AG04449 (cell line): ENCODE results near the gene MIF.
A peak's percentile ranks its signal among the peaks of the same experiment; 100 is the strongest.

Experiments
- CTCF ChIA-PET: fragments of 350-600 bp; formaldehyde crosslinking; extraction: SDS; loops from one replicate; lab custom pipeline; 2021; ENCODE audit warnings: antibody characterized with exemption; lab: Yijun Ruan, JAX
- POLR2A ChIA-PET: fragments of 400-600, 350-600 bp; formaldehyde crosslinking; extraction: SDS; loops from one replicate; lab custom pipeline; 2020; ENCODE audit warnings: antibody characterized with exemption, inconsistent platforms; lab: Yijun Ruan, JAX
- DNase-seq: peaks from one replicate; pipeline ENCODE4 v3.0.0-alpha.2; 2010; ENCODE audit warnings: low read depth, low spot score
- H3K4me3 ChIP-seq: 2 replicates; pipeline ENCODE4 v1.5.1; 2011; ENCODE audit warnings: low read depth, mild to moderate bottlenecking, control low read depth, low read length
- CTCF ChIP-seq: IDR thresholded peaks from one replicate; pipeline ENCODE4 v1.5.1; 2011; ENCODE audit warnings: mild to moderate bottlenecking, moderate library complexity, low read length, control low read depth, inconsistent platforms; ENCODE audit not compliant: insufficient read depth; ENCODE audit errors: missing control alignments

MIF gene

GRCh38 chr22:23893945-23894709 is at the start of gene MIF:
Gene MIF (plus strand): TSS chr22:23894383. CDS start chr22:23894475, 92 bp downstream.
- H3K4me3 ChIP-seq = peak within 1 kb of the TSS; percentile 94
- peak; percentile 49 for DNase-seq
- peak; percentile 78 for TF ChIP-seq CTCF
- CTCF ChIA-PET = interaction anchor here (0.6 to 2.9 kb wide), 23 partner anchors 9 to 264 kb away, joined by 3 to 29 read pairs (median 6); partner anchors contain the start of genes CHCHD10 and SLC2A11
- POLR2A ChIA-PET = interaction anchor here (0.7 to 2.0 kb wide), 7 partner anchors 9 to 126 kb away, joined by 3 to 17 read pairs (median 4); partner anchors contain the start of genes CHCHD10 and SLC2A11

GRCh38 chr22:23844739-23845202 is 49.4 kb upstream of the MIF start:
- ChIA-PET CTCF (interaction anchor here (1.0 to 9.5 kb wide), 4 partner anchors 12 to 75 kb away, joined by 3 to 387 read pairs (median 10); partner anchors contain the start of genes C22orf15, CHCHD10, MIF and MMP11), POLR2A (no interaction called here)
- TF ChIP-seq CTCF = no peak
- DNase-seq = no peak
- H3K4me3 ChIP-seq = no peak overlapping the region

GRCh38 chr22:23845265-23846080 is 48.7 kb upstream of the MIF start:
- POLR2A ChIA-PET = interaction anchor here (1.4 kb wide), 1 partner anchor 12 kb away, joined by 8 read pairs; the partner anchor contains the start of gene SLC2A11
- CTCF ChIA-PET = interaction anchor here (1.1 to 9.5 kb wide), 7 partner anchors 10 to 76 kb away, joined by 3 to 387 read pairs (median 5); partner anchors contain the start of genes C22orf15, CHCHD10, MIF and MMP11
- DNase-seq = no peak
- no peak for TF ChIP-seq CTCF
- no peak overlapping the region for H3K4me3 ChIP-seq

GRCh38 chr22:23846081-23846469 is 48.1 kb upstream of the MIF start:
- ChIA-PET POLR2A (interaction anchor here (0.5 to 1.4 kb wide), 2 partner anchors 11 to 60 kb away, joined by 4 to 8 read pairs; partner anchors contain the start of gene SLC2A11), CTCF (interaction anchor here (1.1 to 9.5 kb wide), 6 partner anchors 11 to 76 kb away, joined by 3 to 387 read pairs (median 5); partner anchors contain the start of genes C22orf15, CHCHD10, MMP11 and SLC2A11)
- no peak for TF ChIP-seq CTCF
- no peak overlapping the region for H3K4me3 ChIP-seq
- no peak for DNase-seq

- POLR2A ChIA-PET = interaction anchor here (1.3 kb wide), 1 partner anchor 10 kb away, joined by 4 read pairs; the partner anchor contains the start of gene SLC2A11
- no peak for TF ChIP-seq CTCF
- CTCF ChIA-PET = interaction anchor here (1.1 to 9.5 kb wide), 3 partner anchors 11 to 145 kb away, joined by 3 to 387 read pairs (median 50); partner anchors contain the start of genes C22orf15, CHCHD10, MMP11 and SLC2A11
- DNase-seq = no peak
- no peak overlapping the region for H3K4me3 ChIP-seq
These were observed 46.8 kb upstream of the MIF start for GRCh38 chr22:23847310-23847920.
